GM21529 (cell line): ENCODE results near the gene TRIM49C.
"Not testable (repeated sequence)": the region's sequence is repeated elsewhere in the genome, so short reads cannot be mapped to it uniquely, and the experiment has no call there.

Experiments used
- ATAC-seq: cut with Tn5 transposase; IDR thresholded peaks from one replicate; pipeline ENCODE4 v1.9.1; 2021; ENCODE audit not compliant: unreplicated experiment

The TRIM49C gene

GRCh38 chr11:90030806-90031205 lies at the start of gene TRIM49C:
Gene TRIM49C (plus strand): TSS chr11:90031106. CDS start chr11:90035212, 4,106 bp downstream.
- not testable (repeated sequence) for ATAC-seq

GRCh38 chr11:90024184-90024583 lies 6.7 kb upstream of the TRIM49C start:
- not testable (repeated sequence) for ATAC-seq

GRCh38 chr11:90051591-90052209 lies 20.8 kb downstream of the TRIM49C start:
- ATAC-seq, result not testable (repeated sequence)

- not testable (repeated sequence) for ATAC-seq
Measured at GRCh38 chr11:90052311-90052710, 21.4 kb downstream of the TRIM49C start.

- not testable (repeated sequence) for ATAC-seq
Measured at GRCh38 chr11:90053545-90053944, 22.6 kb downstream of the TRIM49C start.

- not testable (repeated sequence) for ATAC-seq
Measured at GRCh38 chr11:90085650-90086049, 54.7 kb downstream of the TRIM49C start, which contains the start of gene UBTFL1. Gene UBTFL1 (plus strand): TSS chr11:90085950. CDS start chr11:90085950, 0 bp downstream.

- not testable (repeated sequence) for ATAC-seq
Measured at GRCh38 chr11:90088731-90089130, 57.8 kb downstream of the TRIM49C start.
